Muscle of leg (tissue), 16 donors: ENCODE results near the gene TMC2. TPM values are rescaled to one million over a fixed set of nuclear protein-coding genes. Genes with fewer than 3 reads are reported as not detected.
"Not testable (repeated sequence)": the region's sequence is repeated elsewhere in the genome, so short reads cannot be mapped to it uniquely, and the experiment has no call there.

Experiments
- DNase-seq: peaks from one replicate; pipeline ENCODE4 v3.0.0; 2013
- H3K27ac ChIP-seq: one replicate; pipeline ENCODE4 v1.5.1; 2013; ENCODE audit warnings: mild to moderate bottlenecking, low read length, control low read depth
- H3K27me3 ChIP-seq: one replicate; pipeline ENCODE4 v1.6.1; 2013; ENCODE audit warnings: low read length; ENCODE audit not compliant: control insufficient read depth, insufficient read depth
- H3K36me3 ChIP-seq: one replicate; pipeline ENCODE4 v1.6.1; 2013; ENCODE audit warnings: low read length; ENCODE audit not compliant: control insufficient read depth, insufficient read depth
- H3K4me1 ChIP-seq: one replicate; pipeline ENCODE4 v1.6.1; 2013; ENCODE audit warnings: low read length; ENCODE audit not compliant: control insufficient read depth, insufficient read depth
- H3K4me3 ChIP-seq: one replicate; pipeline ENCODE4 v1.5.1; 2013; ENCODE audit warnings: low read length, control low read depth
- H3K9me3 ChIP-seq: replicated peaks from 2 replicates; pipeline ENCODE4 v1.6.1; 2013; ENCODE audit warnings: low read depth, low read length; ENCODE audit not compliant: control insufficient read depth
- WGBS: methylation state at CpG from one replicate; pipeline ENCODE4 v1.1.5; 2013; ENCODE audit warnings: missing lambda C conversion rate; ENCODE audit not compliant: insufficient coverage; 5-methylcytosine and 5-hydroxymethylcytosine counted together
- long read RNA-seq, 11 donors: transcript quantifications; one replicate each; lab custom pipeline, GENCODE V29; 2026
- polyA plus RNA-seq, 8 donors: library from polyadenylated mRNA; unstranded; fragments of 120-200 nt; gene quantifications; one replicate each; pipeline versions ENCODE4 v1.2.1 to v1.2.3, GENCODE V29; 2013; ENCODE audit warnings: inconsistent platforms in 1 of 8, low replicate concordance in 1 of 8; ENCODE audit not compliant: insufficient read length in 8 of 8, insufficient read depth in 1 of 8
- total RNA-seq: library from RNA; stranded (reverse); fragments of 120-200 nt; gene quantifications from one replicate; pipeline ENCODE4 v1.2.4, GENCODE V29; 2013

TMC2 gene, protein sequence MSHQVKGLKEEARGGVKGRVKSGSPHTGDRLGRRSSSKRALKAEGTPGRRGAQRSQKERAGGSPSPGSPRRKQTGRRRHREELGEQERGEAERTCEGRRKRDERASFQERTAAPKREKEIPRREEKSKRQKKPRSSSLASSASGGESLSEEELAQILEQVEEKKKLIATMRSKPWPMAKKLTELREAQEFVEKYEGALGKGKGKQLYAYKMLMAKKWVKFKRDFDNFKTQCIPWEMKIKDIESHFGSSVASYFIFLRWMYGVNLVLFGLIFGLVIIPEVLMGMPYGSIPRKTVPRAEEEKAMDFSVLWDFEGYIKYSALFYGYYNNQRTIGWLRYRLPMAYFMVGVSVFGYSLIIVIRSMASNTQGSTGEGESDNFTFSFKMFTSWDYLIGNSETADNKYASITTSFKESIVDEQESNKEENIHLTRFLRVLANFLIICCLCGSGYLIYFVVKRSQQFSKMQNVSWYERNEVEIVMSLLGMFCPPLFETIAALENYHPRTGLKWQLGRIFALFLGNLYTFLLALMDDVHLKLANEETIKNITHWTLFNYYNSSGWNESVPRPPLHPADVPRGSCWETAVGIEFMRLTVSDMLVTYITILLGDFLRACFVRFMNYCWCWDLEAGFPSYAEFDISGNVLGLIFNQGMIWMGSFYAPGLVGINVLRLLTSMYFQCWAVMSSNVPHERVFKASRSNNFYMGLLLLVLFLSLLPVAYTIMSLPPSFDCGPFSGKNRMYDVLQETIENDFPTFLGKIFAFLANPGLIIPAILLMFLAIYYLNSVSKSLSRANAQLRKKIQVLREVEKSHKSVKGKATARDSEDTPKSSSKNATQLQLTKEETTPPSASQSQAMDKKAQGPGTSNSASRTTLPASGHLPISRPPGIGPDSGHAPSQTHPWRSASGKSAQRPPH
- total RNA-seq (not detected), polyA plus RNA-seq (under 1 TPM in 6 of 8 donors, not detected in 2; 0.02 to 0.16 (median 0.07) TPM)
- long read RNA-seq, donor 1, result 0 reads
- long read RNA-seq, donor 2, result 0 reads
- long read RNA-seq, donor 3, result 0 reads
- long read RNA-seq, donor 4, result 0 reads
- long read RNA-seq, donor 5, result 0 reads
- long read RNA-seq, donor 6, result 0 reads
- long read RNA-seq, donor 7, result 0 reads
- long read RNA-seq, donor 8, result 0 reads
- long read RNA-seq, donor 9, result 0 reads
- long read RNA-seq, donor 10, result 0 reads
- long read RNA-seq, donor 11, result 0 reads

DNA sequence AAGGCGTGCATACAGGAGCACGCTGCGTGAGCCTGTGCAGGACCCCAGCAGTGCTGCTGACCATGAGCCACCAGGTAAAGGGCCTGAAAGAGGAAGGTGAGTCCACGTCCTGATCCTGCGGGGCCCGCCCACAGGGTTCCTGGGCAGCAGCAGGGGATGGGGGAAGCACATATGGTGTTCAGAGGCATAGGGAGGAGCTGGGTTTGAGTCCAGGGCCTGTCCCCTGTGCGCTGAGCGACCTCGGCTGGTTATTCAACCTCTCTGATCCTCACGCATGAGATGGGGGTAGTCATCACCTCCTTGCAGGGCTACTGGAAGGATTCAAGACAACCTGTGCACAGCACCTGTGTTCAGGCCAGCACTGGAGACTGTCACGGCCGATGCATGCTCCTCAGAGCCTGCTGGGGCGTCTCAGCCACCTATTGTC is at the start of gene TMC2:
TMC2 (plus strand) TSS at position 14 of the 427 bp plus-strand sequence; CDS start at position 63, 49 bp downstream.
- H3K4me3 ChIP-seq, result no peak within 1 kb of the TSS
- WGBS, result 65% methylated on average over 13 of the region's 13 CpGs
- no peaks in the 10 kb centered on the region for H3K36me3 ChIP-seq
- H3K9me3 ChIP-seq, result no peaks in the 10 kb centered on the region
- H3K27ac ChIP-seq, result no peak within 1 kb of the TSS
- peaks cover 27% of the 10 kb centered on the region for H3K27me3 ChIP-seq
- no peak for DNase-seq
- no peaks in the 10 kb centered on the region for H3K4me1 ChIP-seq

DNA sequence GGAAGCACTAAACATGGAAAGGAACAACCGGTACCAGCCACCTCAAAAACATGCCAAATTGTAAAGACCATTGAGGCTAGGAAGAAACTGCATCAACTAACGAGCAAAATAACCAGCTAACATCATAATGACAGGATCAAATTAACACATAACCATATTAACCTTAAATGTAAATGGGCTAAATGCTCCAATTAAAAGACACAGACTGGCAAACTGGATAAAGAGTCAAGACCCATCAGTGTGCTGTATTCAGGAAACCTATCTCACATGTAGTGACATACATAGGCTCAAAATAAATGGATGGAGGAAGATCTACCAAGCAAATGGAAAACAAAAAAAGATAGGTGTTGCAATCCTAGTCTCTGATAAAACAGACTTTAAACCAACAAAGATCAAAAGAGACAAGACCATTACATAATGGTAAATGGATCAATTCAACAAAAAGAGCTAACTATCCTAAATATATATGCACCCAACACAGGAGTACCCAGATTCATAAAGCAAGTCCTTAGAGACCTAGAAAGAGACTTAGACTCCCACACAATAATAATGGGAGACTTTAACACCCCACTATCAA is 33.5 kb upstream of the TMC2 start:
- H3K27ac ChIP-seq, H3K9me3 ChIP-seq, H3K4me3 ChIP-seq, DNase-seq, H3K4me1 ChIP-seq, H3K27me3 ChIP-seq: not testable (repeated sequence)
- no CpG with 5 or more reads among the region's 2 CpGs for WGBS
- peaks cover 21% of the 10 kb centered on the region for H3K36me3 ChIP-seq

DNA sequence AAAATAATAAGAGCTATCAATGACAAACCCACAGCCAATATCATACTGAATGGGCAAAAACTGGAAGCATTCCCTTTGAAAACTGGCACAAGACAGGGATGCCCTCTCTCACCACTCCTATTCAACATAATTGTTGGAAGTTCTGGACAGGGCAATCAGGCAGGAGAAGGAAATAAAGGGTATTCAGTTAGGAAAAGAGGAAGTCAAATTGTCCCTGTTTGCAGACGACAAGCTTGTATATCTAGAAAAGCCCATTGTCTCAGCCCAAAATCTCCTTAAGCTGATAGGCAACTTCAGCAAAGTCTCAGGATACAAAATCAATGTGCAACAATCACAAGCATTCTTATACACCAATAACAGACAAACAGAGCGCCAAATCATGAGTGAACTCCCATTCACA is 31.6 kb upstream of the TMC2 start:
- WGBS, result no CpG with 5 or more reads among the region's 2 CpGs
- not testable (repeated sequence) for H3K9me3 ChIP-seq

DNA sequence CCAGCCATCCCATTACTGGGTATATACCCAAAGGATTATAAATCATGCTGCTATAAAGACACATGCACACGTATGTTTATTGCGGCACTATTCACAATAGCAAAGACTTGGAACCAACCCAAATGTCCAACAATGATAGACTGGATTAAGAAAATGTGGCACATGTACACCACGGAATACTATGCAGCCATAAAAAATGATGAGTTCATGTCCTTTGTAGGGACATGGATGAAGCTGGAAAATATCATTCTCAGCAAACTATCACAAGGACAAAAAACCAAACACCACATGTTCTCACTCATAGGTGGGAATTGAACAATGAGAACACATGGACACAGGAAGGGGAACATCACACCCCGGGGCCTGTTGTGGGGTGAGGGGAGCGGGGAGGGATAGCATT is 29.9 kb upstream of the TMC2 start:
- not testable (repeated sequence) for H3K27ac ChIP-seq, H3K27me3 ChIP-seq, DNase-seq, H3K36me3 ChIP-seq, H3K4me3 ChIP-seq, H3K9me3 ChIP-seq
- WGBS, result no CpG with 5 or more reads among the region's 5 CpGs
- peaks cover 13% of the 10 kb centered on the region for H3K4me1 ChIP-seq

More for the DNA sequence above, 31.6 kb upstream of the TMC2 start:
- H3K27ac ChIP-seq, H3K27me3 ChIP-seq, H3K36me3 ChIP-seq, H3K4me3 ChIP-seq, DNase-seq: not testable (repeated sequence)
- peaks cover 13% of the 10 kb centered on the region for H3K4me1 ChIP-seq

DNA sequence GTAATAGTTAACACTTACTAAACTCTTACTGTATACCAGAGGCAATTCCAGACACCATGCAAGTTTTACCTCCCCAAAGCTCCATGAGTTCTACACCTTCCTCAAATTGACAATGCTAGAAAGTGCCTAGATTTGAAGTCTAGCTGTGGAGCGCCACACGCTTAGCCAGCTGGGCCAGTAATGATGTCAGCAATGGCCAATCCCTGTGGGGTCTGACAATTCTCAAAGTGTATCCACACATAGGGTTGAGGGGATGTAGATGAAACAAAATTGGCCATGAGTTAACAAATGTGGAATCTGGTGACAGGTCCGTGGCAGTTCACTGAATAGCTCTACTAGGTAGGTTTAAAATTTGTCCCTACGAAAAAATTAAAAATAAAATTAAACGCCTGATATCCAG is 28.9 kb upstream of the TMC2 start:
- no peaks in the 10 kb centered on the region for H3K36me3 ChIP-seq
- DNase-seq, result peak; percentile 25
- peak overlapping the region; percentile 65 for H3K27ac ChIP-seq
- 80% methylated on average over 1 of the region's 5 CpGs for WGBS
- H3K9me3 ChIP-seq, result no peaks in the 10 kb centered on the region
- peaks cover 13% of the 10 kb centered on the region for H3K4me1 ChIP-seq
- H3K4me3 ChIP-seq, result peak overlapping the region; percentile 69
- no peaks in the 10 kb centered on the region for H3K27me3 ChIP-seq

DNA sequence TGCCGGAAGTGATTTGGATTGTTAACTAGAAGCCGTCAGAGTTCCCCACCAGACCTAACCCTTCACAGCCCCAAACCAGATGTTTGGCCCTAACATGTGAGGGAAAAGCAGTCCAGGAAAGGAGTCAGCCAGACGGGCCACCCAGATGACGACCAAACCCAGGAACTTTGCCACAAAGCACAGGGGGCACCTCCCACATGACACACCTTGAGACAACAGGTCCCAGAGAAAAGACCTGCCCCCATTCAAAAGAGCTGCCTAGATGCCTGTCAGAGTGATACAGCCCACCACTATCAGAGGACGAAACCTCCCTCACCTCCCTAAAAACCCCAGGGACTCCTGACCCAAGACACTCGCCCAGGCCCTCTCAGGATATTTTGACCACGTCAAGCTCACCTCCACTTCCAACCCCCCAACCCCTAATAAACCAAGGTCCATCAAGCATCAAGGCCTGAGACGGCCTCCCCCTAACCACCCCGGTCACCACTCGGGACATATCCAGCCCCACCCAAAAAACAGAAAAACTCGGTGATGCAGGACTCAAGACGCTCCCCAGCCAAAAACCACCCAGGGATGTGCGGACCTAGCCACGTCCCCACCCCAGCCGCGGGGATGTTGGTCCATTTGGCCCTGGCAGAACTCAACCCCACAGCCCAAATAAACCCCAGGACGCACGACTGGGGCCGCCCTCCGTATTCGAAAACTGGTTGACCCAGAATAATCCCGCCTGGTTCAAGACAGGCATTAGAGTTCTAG is 28.3 kb upstream of the TMC2 start:
- DNase-seq, result peak; percentile 64
- 3% methylated on average over 16 of the region's 22 CpGs for WGBS
- no peaks in the 10 kb centered on the region for H3K27me3 ChIP-seq
- H3K4me1 ChIP-seq, result peaks cover 13% of the 10 kb centered on the region
- H3K4me3 ChIP-seq, result peak overlapping the region; percentile 69
- H3K9me3 ChIP-seq, result no peaks in the 10 kb centered on the region
- no peaks in the 10 kb centered on the region for H3K36me3 ChIP-seq
- H3K27ac ChIP-seq, result peak overlapping the region; percentile 65

DNA sequence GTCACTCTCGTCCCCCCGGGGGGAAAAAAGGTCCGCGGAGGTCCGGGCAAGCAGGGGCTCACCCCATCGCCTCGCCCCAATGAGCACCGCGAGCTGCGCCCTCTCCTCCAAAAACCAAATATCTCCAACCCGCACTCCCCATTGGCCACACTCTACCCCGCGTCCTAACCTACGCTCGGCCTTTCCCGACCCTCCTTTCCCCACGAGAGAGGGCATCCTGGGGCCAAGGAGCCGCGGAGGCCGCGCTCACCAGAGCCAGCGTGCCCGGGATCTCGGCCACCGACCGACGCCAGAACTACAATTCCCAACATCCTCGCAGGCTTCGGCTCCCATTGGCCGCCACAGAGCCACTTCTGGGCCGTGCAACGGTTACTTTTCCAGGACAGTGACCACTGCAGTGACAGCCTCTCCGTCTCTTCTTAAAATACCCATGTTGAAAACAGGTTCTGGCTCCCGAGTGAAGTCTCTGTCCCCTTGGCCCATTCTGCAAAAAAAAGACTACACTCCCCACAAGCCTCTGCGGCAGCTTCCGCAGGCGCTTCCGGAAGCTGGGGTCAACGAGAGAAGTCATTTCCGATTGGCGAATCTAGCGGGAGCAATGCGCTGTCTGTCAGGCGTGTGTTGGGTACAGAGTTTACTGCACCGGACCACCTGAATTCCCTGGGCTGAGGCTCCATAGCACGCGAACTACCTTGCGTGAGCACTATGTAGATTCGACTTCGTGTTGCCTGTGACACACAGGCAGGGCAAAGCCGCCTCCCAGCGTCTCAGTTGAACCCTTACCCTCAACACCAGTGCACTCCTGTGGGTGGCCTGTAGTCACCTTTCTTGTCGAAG is 27.5 kb upstream of the TMC2 start, which contains the start of gene ZNF343:
ZNF343 (minus strand) TSS at position 285 of the 837 bp plus-strand sequence. CDS start 15,020 bp downstream, outside the sequence.
- H3K4me3 ChIP-seq, result peak within 1 kb of the TSS; percentile 69
- no peaks in the 10 kb centered on the region for H3K36me3 ChIP-seq
- H3K9me3 ChIP-seq, result no peaks in the 10 kb centered on the region
- H3K27ac ChIP-seq, result peak within 1 kb of the TSS; percentile 65
- H3K4me1 ChIP-seq, result peaks cover 13% of the 10 kb centered on the region
- peak; percentile 95 for DNase-seq
- WGBS, result 0% methylated on average over 51 of the region's 53 CpGs
- no peaks in the 10 kb centered on the region for H3K27me3 ChIP-seq

DNA sequence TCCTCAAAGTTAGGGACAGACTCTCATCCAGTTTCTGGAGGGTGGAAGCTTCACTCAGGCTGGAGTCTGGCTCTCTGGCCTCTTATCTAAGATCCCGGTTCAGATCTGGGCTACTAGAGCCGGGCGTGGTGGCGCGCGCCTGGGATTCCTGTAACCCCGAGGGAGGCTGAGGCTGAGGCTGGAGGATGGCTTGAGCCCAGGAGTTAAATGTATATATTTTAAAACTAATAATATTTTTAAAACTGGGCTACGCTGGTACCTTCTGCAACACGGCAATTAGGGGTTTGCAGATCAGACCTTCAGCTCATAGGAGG is 26.9 kb upstream of the TMC2 start:
- Histone ChIP-seq H3K9me3 (no peaks in the 10 kb centered on the region), H3K4me1 (peaks cover 13% of the 10 kb centered on the region), H3K4me3 (peak overlapping the region; percentile 69), H3K36me3 (no peaks in the 10 kb centered on the region), H3K27ac (peak overlapping the region; percentile 65), H3K27me3 (no peaks in the 10 kb centered on the region)
- DNase-seq, result no peak
- 0% methylated on average over 2 of the region's 9 CpGs for WGBS
